Right renal cortex interstitium (tissue), 3 donors: ENCODE results near the gene NAPA. TPM values are rescaled to one million over a fixed set of nuclear protein-coding genes. Genes with fewer than 3 reads are reported as not detected.
"Not testable (repeated sequence)": the region's sequence is repeated elsewhere in the genome, so short reads cannot be mapped to it uniquely, and the experiment has no call there.

ENCODE experiments used
- DNase-seq, 3 donors: peaks; one replicate each; pipeline ENCODE4 v3.0.0-alpha.2; 2013; ENCODE audit warnings: low read depth in 3 of 3, low spot score in 2 of 3
- polyA plus RNA-seq, 3 donors: library from polyadenylated mRNA; unstranded; fragments of 120-200 nt; gene quantifications; one replicate each; pipeline ENCODE4 v1.2.1, GENCODE V29; 2013; ENCODE audit not compliant: insufficient read length in 3 of 3

NAPA gene
- polyA plus RNA-seq, 3 donors, result 159 to 174 (median 160) TPM

DNA sequence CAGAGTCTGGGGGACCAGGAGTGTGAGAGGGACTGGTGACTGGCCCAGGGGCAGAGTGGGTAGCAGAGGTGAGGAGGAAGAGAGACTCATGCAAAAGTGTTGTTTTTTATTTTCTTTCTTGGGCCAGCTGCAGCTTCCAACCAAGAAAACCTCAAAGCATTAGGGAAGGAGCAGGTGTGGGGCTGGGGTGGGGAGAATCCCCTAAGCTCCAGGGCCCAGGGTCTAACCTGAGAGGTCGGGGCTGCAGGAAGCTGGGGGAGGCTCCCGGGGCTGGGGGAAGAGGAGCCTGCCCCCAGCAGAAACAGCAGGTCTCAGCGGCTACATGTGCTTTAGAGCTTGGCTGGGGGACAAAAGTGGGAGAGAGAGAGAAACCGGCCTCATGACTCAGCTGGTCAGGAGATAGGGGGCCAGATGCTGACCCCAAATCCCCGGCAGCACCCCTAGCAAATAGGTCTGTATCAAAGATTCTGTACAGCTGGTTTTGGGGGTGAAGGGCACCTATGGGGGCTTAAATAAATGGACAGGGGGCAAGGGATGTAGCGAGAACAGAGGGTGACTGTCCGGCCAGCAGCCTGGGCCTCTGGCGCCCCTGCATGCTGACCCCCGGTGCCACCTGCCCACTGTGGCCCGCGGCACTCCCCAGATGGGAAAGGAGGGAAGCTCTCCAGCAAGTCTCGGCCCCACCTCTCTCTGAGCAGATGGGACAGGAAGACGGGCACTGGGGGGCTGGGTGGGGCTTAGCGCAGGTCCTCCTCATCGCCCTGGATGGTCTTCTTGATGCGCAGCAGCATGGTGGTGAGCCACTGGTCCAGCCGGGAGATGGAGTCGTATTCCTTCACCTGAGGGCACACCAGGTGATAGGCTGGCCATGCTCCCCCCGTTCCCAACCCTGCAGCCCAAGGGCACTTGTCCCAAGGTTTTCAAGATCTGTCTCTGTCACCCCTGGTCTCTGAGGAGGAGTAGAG lies 27.0 kb downstream of the NAPA start:
- DNase-seq, result no peak

DNA sequence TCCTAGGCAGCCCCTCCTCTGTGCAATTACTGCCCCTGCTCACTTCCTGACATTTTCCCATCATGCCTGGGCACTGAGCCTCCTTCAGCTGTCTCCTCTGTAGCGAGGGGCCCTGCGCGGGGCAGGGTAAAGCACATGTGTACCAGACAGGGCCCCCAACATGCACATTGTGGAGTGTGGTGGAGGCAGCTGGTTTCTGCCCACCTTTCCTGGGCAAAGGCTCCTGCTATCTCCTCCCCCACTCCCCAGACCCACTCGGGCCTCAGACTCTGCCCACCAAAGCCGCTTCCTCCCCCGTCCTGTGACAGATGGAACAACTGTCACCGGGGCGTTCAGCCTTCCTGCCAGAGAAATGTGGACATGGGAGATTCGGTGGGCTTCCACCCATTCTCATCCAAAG lies 28.0 kb downstream of the NAPA start:
- no peak for DNase-seq

DNA sequence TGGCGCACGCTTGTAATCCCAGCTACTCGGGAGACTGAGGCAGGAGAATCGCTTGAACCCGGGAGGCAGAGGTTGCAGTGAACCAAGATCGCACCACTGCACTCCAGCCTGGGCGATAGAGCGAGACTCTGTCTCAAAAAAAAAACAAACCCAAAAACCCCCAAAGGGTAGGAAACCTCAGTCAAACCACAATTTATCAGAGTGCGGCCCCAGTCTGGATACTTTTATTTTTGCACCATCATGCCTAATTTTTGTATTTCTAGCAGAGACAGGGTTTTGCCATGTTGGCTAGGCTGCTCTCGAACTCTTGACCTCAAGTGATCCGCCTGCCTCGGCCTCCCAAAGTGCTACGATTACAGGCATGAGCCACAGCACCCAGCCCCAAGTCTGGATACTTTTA lies 28.6 kb downstream of the NAPA start:
- not testable (repeated sequence) for DNase-seq

DNA sequence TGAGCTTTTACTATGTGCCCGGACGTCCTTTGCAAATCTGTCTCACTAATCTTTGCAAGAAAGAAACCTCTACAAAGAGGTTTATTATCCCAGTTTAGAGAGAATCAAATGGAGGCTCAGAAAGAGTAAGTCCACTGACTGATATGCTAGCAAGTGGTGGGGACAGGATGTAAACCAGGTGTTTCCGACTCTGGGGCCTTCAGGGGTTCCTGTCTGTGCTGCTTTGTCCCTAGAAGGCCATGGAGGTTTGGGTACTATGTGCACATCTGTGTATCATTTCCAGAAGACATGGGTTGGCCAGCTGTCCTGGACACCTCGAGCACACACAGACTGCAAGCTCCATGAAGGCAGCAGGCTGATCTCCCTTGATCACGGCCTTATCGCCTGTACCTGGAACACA lies 29.7 kb downstream of the NAPA start:
- DNase-seq, result no peak

DNA sequence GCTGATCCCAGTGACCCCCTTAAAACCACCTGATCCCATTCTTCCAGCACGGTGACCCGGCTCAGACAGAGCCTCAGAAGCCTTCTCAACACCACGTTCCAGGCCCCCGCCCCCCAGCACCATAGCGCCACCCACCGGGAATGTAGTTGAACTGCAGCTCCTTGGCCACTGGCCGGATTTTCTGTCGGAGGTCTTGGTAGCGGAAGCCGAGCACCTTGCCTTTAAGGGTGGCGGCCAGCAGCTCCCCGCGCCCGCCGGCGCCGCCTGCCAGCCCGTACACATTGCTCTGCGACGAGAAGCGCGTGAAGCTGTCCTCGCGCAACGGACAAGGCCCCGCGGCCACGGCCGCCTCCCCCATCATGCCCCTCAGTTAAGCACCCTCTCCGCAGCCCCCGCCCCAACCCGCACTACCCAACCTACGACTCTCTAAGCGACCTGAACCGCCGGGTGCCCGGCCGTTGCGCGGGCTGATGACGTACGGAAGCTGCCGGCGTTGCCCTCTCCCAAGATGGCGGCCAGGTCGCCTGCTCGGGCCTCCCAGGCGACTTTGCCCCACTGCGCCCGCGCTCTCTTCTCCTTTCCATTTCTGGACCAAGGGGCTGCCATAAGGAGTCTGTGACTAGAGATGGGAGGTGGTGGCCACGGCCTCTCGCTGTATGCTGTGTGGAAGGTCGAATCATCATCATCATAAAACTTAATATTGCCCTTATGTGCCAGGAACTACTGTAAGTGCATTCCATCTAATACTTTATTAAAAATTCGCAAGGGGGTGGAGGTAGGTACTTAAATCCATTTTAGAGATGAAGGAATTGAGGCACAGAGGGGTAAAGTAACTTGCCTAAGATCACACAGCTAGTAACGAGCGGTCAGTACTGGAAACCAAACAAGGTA lies 30.8 kb downstream of the NAPA start, which contains the start of gene KPTN:
TSS of gene KPTN (minus strand) at position 420 of the 891 bp plus-strand sequence. CDS start at position 361, 59 bp downstream.
- DNase-seq, result peak; percentile 68 to 80 (median 76)

DNA sequence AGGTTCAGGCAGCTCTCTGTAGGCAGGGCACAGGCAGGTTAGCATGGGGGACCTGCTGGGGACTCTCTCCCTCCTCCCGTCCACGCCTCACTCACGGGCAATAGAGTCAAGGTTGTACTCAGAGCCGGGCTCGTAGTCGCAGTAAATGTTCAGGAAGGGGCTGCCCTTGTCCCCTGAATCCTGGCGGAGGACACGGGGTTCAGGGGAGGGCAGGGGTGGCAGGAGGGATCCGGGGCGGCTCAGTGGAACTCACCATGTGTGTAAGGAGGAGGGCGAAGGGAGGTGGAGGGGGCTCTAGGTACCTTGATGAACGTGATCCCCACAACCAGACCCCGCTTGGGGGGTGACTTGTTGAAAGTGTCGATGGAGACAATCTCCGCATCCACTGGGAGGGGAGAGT lies 31.7 kb downstream of the NAPA start:
- no peak for DNase-seq

DNA sequence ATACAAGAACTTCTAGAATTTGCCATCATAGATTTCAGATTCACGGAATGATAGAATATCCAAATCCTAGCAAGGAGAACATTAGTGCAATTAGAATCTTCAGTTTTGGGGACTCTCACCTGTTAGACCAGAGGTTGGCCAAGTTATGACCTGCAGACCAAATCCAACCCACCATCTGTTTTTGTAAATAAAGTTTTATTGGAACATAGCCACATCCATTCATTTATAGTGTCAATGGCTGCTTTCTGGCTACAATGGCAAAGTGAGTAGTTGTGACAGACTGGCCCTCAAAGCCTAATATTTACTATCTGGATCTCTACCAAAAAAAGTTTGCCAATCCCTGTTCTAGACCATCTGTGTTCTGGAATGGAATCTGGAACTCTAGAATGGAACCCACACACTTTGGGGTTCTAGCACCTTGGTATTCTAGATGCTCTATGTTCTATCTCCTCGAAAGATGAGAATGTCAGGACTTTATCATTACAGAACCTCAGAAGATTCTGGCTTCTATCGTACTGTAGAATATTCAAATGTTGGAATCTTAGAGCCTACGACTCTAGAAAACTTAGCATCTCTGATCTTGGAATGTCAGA lies 33.3 kb downstream of the NAPA start:
- no peak for DNase-seq

DNA sequence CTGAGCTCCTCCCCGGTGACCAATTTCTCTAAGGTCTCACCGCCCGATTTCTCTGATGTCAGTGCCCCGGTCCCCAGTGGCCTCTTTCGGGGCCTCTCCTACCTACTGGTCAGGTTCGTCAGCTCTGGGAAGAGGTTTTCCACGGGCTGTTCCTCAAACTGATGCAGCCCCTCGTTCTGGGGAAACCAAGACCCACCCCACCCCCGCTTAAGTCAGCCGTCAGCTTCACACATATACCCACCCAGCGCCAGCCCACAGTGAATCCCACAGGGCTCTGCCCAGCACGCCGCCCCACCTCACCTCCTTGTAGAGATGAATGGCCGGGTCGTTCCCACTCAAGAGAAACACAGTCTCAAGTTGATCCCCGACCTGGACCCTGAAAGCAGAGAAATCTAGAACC lies 34.2 kb downstream of the NAPA start:
- DNase-seq, result no peak

DNA sequence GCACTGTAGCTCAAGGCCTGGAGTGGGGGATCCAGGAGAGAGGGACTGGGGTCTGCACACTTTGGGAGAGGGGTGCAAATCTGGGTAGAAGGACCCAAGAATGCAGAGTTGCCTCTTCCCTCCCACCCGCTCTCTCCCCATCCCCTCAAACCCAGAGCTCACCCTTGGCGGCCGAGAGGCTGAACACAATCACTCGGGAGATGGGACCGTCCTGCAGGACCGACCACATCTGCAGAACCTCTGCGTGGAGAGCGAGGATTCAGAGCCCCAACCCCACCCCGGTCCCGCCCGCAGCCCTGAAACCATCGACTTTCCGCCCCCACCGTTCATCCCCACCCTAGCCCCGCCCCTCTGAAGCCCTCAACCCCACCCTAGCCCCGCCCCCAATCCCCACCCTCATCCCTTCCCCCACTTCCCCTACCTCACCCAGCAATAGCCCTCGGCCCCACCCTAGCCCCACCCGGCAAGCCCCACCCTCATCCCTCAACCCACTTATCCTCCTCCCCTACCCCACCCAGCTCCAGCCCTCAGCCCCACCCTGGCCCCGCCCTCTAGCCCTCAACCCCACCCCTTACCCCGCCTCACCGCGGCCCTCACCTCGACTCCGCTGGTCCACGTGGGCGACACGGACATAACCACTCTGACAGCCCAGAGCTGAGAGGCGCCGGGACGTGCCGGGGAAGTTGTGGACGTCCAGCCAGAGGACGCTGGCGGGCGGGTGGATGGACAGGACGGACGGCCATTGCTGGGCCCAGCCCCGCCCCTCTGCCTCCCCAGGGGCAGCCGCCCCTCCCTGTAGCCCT lies 35.0 kb downstream of the NAPA start:
- DNase-seq, result no peak

DNA sequence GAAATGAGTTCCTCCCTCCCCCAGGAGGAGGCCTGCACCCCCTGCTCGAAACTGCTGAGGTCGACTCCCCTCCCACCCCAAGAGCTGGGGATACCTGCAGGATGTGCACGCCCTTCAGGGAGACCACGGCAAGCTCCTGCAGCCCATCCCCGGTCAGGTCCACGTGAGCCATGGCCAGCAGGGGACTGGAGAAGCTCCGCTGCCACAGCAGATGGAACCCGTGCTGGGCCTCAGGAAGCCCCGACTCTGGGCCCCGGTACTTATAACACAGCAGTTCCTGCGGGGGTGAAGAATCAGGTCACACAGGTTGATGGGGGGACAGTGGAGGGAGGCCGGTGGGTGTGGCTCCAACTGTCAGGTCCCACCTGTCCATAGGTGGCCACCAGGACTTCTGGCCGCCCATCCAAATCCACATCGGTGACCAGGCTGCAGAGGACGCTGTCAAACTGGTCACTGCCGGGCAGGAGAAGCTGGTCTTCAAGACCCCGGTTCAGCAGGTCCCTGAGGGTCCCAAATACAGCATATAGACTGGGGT lies 38.4 kb downstream of the NAPA start:
- DNase-seq, result no peak

DNA sequence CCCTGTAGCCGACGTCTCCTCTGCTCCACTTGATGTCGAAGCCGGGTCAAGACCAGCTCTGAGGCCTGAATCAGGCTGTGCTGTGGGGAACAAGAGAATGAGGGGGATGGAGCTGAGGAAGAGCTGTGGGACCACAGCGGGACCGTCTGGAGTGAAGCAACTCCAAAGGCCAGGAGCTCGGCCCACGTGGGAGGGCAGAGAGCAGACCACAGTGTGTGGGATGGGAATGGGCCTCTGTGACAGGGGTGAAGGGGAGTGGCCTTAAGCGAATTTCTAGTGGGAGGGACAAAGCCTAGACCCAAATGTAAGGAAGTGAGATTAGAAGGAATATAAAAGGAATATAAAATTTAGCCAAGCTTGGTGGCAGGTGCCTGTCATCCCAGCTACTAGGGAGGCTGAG lies 39.4 kb downstream of the NAPA start:
- DNase-seq, result no peak

DNA sequence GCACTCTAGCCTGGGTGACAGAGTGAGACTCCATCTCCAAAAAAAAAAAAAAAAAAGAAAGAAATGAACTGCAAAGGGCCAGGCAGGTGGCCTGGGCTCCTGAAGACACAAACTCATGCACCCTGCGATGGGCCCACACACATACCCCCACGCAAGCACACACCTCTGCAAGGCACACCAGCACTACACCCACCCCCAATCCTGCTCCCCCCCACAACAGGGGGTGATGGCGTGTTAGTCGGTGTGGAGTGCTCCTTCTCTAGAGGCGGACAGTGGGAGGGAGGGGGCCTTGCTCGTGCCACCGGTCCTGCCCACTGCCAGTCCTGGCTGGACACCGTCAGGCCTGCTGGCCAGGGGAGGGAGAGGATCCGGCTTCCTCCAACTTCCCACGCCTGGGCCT lies 41.5 kb downstream of the NAPA start:
- DNase-seq, result no peak

DNA sequence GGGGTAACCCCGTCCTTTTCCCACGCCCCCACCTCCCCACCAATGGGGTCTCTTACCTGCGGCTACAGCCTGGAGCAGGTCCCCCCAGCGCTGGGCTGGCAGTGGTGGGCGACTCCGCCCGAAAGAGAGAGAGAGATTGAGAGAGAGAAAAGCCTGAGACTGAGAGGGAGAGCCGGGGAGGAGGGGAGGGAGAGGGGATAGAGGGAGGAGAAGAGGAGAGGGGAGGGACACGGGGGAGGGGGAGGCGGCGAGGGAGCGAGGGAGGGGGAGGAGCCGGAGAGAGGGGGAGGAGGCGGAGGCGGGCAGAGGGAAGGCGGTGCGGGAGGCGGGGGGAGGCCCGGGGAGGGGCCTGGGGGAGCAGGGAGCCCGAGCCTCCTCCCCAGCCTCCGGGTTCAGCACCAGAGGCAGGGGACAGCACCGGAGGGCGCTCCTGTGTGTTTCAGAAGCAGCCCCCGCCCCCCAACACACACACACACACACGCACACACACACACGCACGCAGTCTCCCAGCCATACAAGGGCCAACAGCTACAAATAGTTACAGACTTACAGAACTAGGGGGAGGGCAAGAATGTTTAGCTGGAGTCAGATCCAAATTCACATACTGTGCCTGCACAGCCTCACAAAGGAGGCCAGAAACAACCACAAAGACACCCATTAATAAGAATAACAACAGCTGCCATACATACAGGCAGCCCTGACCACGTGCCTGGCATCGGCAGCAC lies 43.0 kb downstream of the NAPA start, which contains the start of gene SLC8A2:
TSS of gene SLC8A2 (minus strand) at position 161 of the 725 bp plus-strand sequence. CDS start 5,490 bp downstream, outside the sequence.
- DNase-seq, result peak; percentile 73 to 87 (median 82)

DNA sequence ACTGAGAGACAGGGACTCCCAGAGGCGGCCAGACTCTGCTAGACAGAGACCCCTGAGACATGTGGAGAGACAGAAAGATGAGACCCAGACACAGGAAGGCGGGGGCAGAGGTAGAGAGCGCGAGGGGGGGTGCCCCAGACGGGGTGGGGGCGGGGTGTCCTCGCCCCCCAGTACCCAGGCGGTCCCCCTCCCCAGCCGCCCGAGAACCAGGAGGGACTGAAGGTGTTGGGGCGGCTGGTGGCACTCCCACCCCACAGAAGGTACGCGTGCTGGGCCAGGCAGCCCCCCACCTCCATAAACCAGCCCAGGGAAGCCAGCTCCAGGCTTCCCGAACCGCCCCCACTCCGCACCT lies 43.5 kb downstream of the NAPA start:
- DNase-seq, result no peak

DNA sequence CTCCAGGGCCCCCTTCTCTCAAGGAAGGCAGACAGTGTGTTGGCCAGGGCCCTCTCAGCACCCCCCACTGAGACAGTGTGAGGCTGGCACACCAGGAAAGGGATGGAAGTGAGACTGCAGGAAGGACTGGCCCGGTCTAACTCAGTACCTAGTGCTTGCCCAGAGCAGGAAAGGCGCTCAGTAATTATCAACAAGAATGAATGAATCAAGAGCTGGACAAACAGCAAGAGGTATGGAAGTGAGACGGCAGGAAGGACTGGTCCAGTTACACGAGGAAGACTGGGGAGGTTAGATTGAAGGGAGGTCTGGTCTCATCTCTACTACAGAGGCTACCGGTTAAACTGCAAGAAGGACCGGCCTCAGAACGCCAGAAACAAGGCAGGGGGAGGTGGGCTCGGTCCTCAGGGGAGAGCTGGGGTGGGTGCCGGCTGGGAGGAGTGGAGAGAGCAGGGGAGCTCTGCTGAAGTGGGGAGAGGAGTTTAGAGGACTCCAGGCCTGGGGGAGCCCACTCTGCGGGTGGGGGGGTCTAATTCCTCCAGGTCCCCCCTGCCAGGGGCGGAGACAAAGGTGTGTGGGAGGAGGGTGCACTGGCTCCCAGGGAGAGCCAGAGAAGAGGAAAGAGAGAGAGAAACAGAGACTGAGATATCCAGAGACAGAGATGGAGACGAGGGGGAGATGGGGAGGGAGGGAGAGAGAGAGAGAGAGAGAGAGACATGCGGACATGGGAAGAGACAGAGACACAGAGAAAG lies 44.2 kb downstream of the NAPA start:
- no peak for DNase-seq

DNA sequence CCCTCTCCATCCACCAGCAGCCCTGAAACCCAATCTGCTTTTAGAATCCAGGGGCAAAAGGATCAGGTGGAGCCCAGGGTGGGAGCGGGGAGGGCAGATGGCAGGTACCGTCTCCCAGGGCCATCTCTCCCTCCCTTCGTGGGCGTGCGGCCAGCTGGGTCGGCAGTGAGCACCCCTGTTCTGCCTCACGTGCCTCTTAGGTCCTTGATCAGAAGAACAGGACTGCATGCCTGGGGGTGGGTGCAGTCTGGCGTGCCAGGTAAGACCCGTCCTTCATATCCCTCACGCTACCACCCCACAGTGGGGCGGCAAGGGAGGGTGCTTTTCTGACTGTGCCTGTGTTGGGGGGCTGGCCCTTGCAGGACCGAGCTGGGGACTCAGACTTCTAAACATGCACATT lies 45.1 kb downstream of the NAPA start:
- DNase-seq, result no peak

DNA sequence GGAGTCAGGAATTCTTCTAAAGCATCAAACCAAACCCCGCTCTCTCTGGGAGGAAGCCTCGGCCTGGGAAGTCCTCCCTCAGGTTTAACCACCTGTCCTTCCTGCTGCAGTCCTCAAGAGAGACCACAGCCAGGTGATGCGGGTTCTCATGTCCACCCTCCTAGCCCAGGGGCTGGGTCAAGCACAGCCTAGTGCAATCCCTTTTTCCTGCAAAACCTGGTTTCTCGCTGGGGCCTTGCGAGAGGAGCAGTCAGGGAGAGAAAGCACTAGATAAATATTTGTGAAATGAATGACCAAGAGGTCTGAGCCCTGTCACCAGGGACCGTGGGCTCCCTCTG lies 45.5 kb downstream of the NAPA start:
- no peak for DNase-seq

DNA sequence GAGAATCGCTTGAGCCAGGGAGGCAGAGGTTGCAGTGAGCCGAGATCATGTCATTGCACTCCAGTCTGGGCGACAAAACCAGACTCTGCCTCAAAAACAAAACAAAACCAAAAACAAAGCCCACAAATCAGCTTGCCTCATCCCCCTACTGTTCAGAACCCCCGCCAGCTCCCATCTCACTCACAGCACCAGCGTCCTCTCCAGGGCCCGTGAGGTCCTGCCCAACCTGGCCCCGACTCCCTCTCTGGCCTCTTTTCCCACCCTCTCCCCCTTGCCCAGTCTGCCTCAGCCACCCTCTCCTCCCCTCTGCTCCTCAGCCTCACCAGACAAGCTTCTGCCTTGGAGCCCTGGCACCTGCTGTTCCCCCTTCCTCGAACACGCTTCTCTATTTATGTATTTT lies 46.9 kb downstream of the NAPA start:
- DNase-seq, result no peak

DNA sequence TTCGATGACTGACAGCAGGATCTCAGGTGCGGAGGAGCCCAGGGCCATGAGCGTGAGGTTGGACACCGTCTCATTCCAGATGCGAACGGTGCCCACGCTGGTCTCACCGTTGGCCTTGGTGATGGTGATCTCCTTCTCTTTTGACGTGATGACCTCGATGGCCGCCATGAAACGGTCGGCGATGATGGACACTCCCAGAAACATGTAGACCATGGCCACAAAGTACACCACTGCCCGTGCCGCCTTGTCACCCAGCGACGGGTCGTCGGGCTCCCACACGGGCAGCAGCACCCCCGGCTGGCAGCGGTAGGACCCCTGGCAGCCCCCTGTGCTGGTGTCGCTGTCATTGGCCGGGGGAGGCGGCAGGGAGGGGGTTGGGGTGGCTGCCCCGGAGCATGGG lies 48.9 kb downstream of the NAPA start:
- no peak for DNase-seq
